Middle frontal gyrus (tissue), 1 donor: ENCODE results near the gene NGEF.

Experiments
- DNase-seq: peaks from one replicate; pipeline ENCODE4 v3.0.0-alpha.2; 2015; ENCODE audit warnings: low spot score; ENCODE audit errors: extremely low spot score

Gene NGEF

GRCh38 chr2:233044974-233045605 lies 32.0 kb upstream of the NGEF start:
- DNase-seq = no peak

- DNase-seq = no peak
Observed at GRCh38 chr2:233042549-233042948, 29.5 kb upstream of the NGEF start.

GRCh38 chr2:233041722-233042323 lies 28.8 kb upstream of the NGEF start:
- DNase-seq = no peak

DNA sequence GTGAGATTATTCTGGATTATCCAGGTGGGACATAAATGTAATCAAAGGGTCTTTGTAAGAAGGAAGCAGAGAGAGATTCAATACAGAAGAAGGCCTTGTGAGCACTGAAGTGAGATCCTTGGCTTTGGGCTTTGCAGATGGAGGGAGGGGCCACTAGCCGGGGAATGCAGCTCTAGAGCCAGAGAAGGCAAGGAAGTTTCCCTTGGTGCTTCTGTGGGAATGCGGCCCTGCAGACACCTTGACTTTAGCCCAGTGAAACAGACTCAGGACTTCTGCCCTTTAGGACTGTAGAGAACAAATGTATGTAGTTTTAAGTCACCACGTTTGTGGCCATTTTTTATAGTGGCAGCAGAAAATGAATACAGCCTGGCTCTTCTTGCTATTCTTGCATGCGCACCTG lies 27.5 kb upstream of the NGEF start:
- no peak for DNase-seq

DNA sequence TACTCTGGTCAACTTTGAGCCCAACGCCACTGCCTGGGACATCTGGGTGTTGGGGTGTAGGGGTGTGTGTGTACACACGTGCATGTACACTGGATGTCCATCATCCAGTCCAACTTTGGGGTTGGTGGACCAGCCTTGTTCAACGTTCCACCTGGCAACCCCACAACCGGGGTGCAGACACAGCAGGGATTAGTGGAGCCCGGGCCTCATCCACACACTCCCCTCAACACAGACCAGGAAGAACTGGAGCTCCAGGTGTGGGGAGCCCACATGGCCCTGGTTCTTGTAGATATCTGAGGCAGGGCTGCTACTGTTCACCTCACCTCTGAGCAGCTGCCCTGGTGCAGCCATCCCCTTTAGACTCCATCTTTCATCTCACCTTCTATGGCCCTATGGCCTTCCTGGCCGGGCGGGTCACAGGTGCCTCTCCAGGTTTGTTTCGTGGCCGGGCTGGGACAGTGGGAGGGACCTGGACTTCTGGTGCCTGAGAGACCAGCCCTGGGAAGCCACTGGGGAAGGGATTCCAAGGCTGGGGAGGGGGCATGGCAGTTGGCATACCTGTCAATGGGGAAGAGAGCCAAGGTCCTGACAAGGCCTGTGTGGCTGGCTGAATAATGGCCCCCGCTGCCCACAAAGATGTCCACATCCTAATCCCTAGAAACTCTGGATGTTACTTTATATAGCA lies 26.9 kb upstream of the NGEF start:
- DNase-seq = no peak

DNA sequence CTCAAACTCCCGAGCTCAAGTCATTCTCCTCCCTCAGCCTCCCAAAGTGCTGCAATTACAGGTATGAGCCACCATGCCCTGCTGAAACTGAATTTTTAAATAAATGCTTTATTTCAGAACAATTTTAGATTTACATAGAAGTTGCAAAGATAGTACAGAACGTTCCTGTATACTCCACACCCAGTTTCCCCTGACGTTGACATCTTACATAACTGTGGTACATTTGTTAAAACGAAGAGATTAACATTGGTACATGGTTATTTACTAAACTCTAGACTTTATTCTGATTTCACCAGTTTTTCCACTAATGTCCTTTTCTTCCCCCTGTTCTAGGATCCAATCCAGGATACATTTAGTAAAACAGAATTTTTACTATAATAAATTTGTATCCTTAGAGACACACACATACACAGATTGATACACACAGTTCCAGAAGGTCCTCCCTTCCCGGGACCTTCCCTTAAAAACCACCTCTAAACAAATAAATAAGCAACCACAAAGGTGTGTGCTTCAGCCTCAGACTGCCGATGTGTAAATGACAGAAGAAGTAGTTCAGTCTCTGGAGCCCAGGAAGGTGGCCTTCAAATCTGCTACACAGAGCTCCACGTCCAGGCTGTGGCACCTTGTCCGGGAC lies 26.3 kb upstream of the NGEF start:
- no peak for DNase-seq

DNA sequence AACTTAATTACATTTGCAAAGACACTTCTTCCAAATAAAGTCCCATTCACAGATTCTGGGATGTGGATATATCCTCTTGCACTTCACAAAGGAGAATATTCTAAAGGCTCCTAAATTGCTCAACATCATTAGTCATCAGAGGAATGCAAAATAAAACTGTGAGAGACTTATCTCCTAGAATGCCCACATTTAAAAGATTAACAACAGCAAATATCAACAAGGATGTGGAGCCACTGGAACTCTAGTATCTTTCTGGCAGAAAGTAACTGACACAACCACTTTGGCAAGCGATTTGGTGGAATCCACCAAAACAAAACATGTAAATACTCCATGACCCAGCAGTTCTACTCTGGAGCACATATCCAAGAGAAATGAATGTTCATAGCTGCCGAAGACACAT lies 24.0 kb upstream of the NGEF start:
- no peak for DNase-seq

GRCh38 chr2:233036162-233036838 lies 23.2 kb upstream of the NGEF start:
- no peak for DNase-seq

- DNase-seq = no peak
Observed at GRCh38 chr2:233035426-233036161, 22.5 kb upstream of the NGEF start.

- no peak for DNase-seq
Observed at GRCh38 chr2:233034091-233034882, 21.2 kb upstream of the NGEF start.

DNA sequence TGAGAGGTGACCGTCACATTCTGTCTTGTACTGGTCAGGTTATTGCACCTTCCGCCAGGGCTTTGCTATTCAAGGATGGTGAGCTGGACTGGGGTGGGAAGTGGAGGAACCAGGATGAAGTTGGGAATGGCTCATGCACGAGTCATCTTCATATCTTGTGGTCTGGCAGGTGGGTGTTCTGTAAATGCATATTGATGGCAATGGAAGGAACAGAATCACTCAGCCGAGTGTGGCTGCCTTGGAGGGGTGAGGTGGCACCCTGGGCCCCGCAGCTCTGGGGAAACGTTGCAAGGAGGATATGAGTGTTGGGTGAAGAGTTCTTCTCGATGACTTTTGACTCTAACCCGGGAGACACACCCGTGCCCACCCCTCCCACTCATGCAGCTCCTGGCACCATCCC lies 20.6 kb upstream of the NGEF start:
- no peak for DNase-seq

DNA sequence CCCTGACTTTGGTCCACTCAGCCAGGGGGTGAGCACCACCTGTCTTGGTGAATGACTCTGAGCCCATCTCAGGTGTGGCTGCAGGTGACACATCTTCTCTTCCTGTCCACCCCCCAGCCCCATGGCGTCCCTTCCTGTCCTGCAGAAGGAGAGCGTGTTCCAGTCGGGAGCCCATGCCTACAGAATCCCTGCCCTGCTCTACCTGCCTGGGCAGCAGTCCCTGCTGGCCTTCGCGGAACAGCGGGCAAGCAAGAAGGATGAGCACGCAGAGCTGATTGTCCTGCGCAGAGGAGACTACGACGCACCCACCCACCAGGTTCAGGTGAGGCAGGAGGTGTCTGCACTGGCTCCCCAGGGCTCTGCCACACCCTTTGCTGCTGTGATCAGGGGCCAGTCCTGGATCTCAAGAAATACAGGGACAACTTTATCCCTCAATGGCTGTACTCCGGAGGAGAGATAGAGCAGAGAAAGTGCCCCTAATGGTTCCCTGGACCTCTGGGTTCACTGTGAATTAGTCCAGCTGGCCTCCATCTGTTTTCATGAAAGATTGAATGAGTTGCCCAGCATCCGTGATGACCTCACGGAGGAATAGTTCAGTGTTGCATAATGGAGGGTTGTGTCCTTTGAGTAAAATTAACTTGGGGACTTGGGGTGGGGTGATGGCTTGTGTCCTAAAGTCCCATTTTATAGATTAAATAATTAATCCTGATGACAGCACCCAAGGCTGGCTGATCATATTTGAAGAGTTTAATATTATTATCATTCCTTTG lies 19.7 kb upstream of the NGEF start, which contains the start of gene NEU2:
TSS of gene NEU2 (plus strand) at position 122 of the 770 bp plus-strand sequence. CDS start at position 122, 0 bp downstream.
- DNase-seq = no peak

DNA sequence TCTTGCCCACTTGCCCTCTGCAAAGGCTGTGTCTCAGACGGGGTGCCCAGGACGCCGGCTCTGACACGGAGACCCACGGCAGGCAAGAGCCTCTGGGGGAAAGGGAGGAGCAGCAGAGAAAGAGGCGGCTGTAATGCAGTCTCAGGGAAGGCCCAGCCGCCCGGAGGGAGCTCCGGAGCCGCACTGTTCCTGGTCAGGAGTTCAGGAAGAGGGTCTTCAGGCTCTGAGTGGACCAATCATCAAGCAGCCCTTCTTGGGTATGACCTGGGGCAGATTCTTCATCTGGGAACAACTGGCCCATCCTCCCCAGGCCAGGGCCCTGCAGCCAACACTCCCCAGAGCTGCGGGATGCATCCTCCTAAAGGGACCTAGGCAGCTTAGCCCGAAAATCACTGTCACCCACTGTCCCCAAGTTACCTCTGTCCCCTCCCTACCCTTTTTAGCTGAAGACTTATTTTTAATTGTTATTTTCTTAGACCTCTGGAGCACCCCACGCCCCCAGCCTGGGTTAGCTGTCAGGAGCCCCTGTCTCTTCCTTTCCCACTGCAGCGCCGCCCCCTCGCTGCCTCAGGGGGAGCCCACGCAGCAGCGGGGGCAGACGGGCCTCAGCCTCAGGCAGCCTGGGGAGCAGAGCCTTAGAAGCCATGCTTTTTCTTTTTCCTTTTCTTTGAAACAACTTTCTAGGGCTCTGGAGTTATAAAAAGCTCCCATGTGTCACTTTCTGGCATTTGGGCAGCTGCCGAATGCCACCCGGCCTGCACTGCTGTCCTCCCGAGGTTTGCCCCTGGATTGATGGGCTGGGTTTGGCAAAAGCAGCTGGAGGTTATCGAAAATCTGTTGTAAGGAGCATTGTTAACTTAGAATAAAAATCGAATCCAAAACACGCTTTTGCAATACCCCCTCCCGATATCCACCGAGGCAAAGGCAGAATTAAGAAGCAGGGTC lies 18.8 kb upstream of the NGEF start:
- no peak for DNase-seq

DNA sequence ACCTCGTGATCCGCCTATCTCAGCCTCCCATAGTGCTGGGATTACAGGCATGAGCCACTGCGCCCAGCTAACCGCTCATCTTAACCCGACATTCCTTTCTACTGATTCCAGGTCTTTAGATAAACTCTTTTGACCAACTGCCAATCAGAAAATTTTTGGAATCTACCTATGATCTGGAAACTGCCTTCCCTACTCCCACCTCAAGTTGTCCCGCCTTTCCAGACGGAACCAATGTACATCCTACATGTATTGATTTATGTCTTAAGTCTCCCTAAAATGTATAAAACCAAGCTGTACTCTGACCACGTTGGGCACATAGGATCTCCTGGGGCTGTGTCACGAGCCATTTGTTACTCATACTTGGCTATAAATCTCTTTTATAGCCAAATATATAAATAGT lies 16.3 kb upstream of the NGEF start:
- DNase-seq = no peak

DNA sequence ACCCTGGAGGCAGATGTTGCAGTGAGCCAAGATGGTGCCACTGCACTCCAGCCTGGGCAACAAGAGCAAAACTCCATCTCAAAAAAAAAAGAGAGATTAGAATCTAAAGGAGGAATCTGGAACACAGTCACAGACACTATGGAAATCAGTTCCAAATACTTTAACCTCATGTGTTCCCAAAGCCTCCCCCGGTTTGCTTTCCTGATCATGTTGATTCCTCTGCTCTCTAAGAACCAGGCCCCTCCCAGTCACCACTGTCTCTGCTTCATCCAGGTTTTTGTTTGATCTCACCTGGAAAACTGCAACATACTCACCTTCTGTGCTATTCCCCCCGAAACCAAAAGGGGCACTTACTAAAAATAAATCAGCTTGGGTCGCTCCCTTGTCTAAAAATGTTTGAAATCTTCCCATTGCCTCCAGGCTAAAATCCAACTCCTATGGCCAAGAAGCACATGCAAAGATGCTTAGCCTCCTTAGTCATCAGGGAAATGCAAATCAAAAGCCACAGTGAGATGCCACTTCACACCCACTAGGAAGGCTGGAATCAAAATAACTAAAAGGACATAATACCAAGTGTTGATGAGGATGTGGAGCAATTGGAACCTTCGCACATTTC lies 13.2 kb upstream of the NGEF start:
- DNase-seq = no peak

DNA sequence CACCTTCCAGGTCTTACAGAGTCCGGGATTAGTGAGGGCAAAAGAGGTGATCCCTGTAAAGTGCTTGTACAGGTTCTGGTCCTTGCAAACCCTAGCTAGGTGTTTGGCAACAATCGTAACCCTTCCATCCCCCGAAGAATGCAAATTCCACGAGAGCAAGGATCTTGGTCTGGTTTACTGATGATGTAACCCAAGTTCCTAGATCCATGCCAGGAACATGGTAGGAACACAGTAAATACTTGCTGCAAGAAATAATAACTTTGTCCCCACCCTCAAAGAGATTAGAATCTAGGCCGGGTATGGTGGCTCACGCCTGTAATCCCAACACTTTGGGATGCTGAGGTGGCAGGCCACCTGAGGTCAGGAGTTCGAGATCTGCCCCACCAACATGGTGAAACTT lies 12.7 kb upstream of the NGEF start:
- DNase-seq = no peak

DNA sequence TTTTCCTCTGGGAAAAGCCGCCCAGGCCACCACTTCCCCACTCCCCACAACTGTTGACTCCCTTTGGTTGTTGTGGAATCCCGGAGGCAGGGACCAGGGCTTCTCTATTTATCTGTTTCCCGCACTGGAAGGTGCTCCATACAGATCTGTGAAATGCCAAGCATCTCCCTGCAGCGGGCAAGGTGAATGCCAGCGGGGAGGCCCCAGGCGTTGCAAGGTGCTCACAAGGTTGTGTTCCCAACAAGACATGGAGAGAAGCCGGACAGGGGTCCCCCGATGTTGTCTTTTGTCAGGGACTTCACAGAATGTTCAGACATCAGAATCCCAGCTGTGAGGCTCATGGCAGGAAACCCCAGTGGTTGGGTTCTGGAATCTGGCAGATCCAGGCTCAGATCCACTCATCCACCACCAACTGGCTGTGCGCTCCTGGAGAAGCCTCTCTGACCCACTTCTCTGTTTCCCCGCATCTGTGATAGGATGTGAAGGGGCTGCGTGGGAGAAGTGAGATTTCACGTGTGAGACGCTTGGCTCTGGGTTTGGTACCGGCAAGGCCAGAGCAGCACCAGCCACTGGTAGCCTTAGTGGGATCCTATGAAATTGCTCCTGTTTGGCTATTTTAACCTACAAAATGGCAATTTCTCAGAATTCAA lies 10.8 kb upstream of the NGEF start:
- no peak for DNase-seq
